Peyer's patch (tissue), 4 donors: ENCODE results near the gene TBL2. TPM values are rescaled to one million over a fixed set of nuclear protein-coding genes. Genes with fewer than 3 reads are reported as not detected.

Experiments used
- DNase-seq, 3 donors: peaks; one replicate each; pipeline ENCODE4 v3.0.0-alpha.2; 2017 to 2019
- H3K27ac ChIP-seq, 4 donors: fragments of 200-600 bp; sonication (generic); one replicate each; pipeline ENCODE4 v1.5.1; 2016 to 2019
- H3K27me3 ChIP-seq, 2 donors: fragments of 200-600 bp; sonication (generic); one replicate each; pipeline ENCODE4 v1.5.1; 2019
- H3K36me3 ChIP-seq, 3 donors: fragments of 200-600 bp; sonication (generic); one replicate each; pipeline ENCODE4 v1.5.1; 2016 to 2019
- H3K4me1 ChIP-seq, 4 donors: fragments of 200-600 bp; sonication (generic); one replicate each; pipeline ENCODE4 v1.5.1; 2016 to 2019
- H3K4me3 ChIP-seq, 4 donors: fragments of 200-600 bp; sonication (generic); 1 replicate in 3 of 4; 2 replicates in 1 of 4; pipeline ENCODE4 v1.5.1; 2016 to 2019; ENCODE audit warnings: mild to moderate bottlenecking in 1 of 4
- H3K9me3 ChIP-seq, 4 donors: fragments of 200-600 bp; sonication (generic); one replicate each; pipeline ENCODE4 v1.5.1; 2016 to 2019; ENCODE audit warnings: mild to moderate bottlenecking in 1 of 4
- POLR2A ChIP-seq, 2 donors: fragments of 450-650 bp; IDR thresholded peaks; one replicate each; pipeline ENCODE4 v1.5.1; 2017; ENCODE audit warnings: antibody characterized with exemption in 2 of 2, mild to moderate bottlenecking in 2 of 2, moderate library complexity in 2 of 2
- total RNA-seq, 4 donors: library from RNA; depleted of rRNA; stranded (reverse); fragments of >200 nt; gene quantifications; one replicate each; pipeline ENCODE4 v1.1.0, GENCODE V29; 2016
- TF ChIP-seq, protein P1 (sequence below), 6 experiments: fragments of 450-650 bp in 4 of 6; fragments of 200-600 bp in 2 of 6; sonication (generic) in 1 of 6; IDR thresholded peaks; one replicate each; pipeline ENCODE4 v1.5.1; 2017 to 2019; ENCODE audit warnings: antibody characterized with exemption in 6 of 6, mild to moderate bottlenecking in 3 of 6, moderate library complexity in 1 of 6

The TBL2 gene, protein sequence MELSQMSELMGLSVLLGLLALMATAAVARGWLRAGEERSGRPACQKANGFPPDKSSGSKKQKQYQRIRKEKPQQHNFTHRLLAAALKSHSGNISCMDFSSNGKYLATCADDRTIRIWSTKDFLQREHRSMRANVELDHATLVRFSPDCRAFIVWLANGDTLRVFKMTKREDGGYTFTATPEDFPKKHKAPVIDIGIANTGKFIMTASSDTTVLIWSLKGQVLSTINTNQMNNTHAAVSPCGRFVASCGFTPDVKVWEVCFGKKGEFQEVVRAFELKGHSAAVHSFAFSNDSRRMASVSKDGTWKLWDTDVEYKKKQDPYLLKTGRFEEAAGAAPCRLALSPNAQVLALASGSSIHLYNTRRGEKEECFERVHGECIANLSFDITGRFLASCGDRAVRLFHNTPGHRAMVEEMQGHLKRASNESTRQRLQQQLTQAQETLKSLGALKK
- 10 to 100 TPM; 35.6 to 61.9 (median 46.1) TPM for total RNA-seq

DNA sequence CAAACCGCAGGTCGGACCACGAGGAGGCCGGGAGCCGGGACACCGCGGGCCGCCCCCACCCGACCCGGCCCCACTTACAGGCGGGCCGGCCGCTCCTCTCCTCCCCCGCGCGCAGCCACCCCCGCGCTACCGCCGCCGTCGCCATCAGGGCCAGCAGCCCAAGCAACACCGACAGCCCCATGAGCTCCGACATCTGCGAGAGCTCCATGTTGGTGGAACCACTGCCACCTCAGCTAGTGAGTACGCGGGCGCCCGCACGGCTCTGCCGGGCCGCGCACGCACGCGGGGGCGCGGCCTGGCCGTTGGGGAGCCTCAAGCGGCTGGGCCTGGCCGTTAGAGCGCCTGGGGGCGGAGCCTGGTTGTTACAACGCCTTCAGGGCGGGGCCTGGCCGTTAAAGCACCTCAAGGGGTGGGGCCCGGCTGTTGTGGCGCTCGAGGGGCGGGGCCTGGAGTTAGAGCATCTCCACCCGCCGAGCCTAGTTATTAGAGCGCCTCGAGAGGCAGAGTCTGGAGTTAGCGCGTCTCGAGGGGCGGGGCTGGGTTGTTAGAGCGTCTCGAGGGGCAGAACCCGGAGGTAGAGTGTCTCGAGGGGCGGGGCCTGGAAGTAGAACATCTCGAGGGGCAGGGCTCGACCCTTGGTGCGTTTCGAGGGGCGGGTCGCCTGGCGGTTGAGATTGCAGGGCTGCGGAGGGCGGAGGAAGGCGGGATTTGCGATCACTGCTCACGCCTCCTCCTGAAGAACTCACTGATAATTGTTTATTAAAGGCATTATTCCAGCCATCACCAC lies at the start of gene TBL2:
TBL2 (minus strand) TSS at position 238 of the 787 bp plus-strand sequence; CDS start at position 208, 30 bp downstream.
- no peaks in the 10 kb centered on the region for H3K9me3 ChIP-seq
- DNase-seq, result peak; percentile 99 to 100 (median 100)
- peak within 1 kb of the TSS; percentile 88 to 100 (median 92) for H3K4me3 ChIP-seq
- peak within 1 kb of the TSS; percentile 90 to 94 (median 94) for H3K27ac ChIP-seq
- H3K36me3 ChIP-seq, result peaks cover 0 to 17% (median 0%) of the 10 kb centered on the region in 3 donors
- TF ChIP-seq POLR2A (IDR thresholded peaks at IDR 0.05), result peak; percentile 80 to 90
- TF ChIP-seq, protein P1, sequence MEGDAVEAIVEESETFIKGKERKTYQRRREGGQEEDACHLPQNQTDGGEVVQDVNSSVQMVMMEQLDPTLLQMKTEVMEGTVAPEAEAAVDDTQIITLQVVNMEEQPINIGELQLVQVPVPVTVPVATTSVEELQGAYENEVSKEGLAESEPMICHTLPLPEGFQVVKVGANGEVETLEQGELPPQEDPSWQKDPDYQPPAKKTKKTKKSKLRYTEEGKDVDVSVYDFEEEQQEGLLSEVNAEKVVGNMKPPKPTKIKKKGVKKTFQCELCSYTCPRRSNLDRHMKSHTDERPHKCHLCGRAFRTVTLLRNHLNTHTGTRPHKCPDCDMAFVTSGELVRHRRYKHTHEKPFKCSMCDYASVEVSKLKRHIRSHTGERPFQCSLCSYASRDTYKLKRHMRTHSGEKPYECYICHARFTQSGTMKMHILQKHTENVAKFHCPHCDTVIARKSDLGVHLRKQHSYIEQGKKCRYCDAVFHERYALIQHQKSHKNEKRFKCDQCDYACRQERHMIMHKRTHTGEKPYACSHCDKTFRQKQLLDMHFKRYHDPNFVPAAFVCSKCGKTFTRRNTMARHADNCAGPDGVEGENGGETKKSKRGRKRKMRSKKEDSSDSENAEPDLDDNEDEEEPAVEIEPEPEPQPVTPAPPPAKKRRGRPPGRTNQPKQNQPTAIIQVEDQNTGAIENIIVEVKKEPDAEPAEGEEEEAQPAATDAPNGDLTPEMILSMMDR (IDR thresholded peaks at IDR 0.05), result peak in 3 of 6 experiments; percentile 7 to 16 (median 14)
- peaks cover 0 to 23% (median 4%) of the 10 kb centered on the region in 4 donors for H3K4me1 ChIP-seq
- H3K27me3 ChIP-seq, result no peaks in the 10 kb centered on the region

DNA sequence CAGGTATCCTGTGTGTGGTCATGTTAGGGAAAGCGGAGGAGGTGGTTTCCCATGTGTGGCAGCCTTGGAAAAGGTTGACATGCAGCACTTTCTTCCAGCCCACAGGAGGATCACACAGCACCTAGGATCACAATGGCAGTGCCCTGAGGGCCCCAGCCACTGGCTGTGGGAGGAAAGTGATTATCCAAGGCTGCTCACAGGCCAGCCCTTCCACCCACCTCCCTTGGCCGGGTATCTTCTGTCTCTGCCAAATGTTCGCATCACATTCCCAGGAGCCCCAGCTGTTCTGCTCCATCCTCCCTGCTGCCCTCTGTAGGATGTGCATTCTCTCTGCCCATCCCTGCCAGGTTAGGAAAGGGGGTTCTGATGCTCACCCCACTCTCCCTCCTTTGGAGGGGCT lies 48.4 kb upstream of the TBL2 start:
- no peak overlapping the region for H3K27ac ChIP-seq
- H3K4me3 ChIP-seq, result no peak overlapping the region
- no peak for TF ChIP-seq POLR2A (IDR thresholded peaks at IDR 0.05)
- TF ChIP-seq, protein P1 (IDR thresholded peaks at IDR 0.05), result no peak
- DNase-seq, result no peak
- H3K9me3 ChIP-seq, result no peaks in the 10 kb centered on the region
- no peaks in the 10 kb centered on the region for H3K36me3 ChIP-seq
- no peaks in the 10 kb centered on the region for H3K27me3 ChIP-seq
- H3K4me1 ChIP-seq, result peaks cover 0 to 16% (median 6%) of the 10 kb centered on the region in 4 donors

DNA sequence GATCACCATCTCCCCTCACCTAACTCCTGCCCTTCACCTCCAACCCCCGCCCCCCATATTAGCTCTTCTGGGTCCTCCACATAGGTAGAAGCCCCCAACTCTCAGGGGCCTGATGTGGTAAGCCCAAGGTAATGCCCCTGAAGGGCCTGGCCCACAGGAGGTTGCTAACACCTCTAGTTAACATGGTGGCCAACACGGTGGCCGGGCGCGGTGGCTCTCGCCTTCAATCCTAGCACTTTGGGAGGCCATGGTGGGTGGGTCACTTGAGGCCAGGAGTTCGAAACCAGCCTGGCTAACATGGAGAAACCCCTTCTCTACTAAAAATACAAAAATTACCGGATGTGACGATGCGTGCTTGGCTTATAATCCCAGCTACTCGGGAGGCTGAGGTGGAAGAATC lies 46.9 kb upstream of the TBL2 start:
- no peak for DNase-seq
- TF ChIP-seq POLR2A (IDR thresholded peaks at IDR 0.05), result no peak
- TF ChIP-seq, protein P1 (IDR thresholded peaks at IDR 0.05), result no peak
- Histone ChIP-seq H3K9me3 (no peaks in the 10 kb centered on the region), H3K27ac (no peak overlapping the region), H3K4me3 (no peak overlapping the region), H3K27me3 (no peaks in the 10 kb centered on the region), H3K4me1 (peaks cover 0 to 16% (median 6%) of the 10 kb centered on the region in 4 donors), H3K36me3 (no peaks in the 10 kb centered on the region)

DNA sequence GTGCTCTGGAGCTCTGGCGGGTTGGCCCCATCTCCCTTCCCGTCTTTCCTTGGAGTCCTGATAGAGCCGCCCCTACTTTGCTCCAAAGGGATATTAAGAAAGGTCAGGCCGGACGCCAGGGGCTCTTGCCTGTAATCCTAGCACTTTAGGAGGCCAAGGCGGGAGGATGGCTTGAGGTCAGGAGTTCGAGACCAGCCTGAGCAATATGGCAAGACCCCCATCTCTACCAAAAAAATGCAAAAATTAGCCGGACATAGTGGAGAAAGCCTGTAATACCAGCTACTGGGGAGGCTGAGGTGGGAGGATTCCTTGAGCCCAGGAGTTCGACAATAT lies 46.3 kb upstream of the TBL2 start:
- Histone ChIP-seq H3K27me3 (no peaks in the 10 kb centered on the region), H3K4me3 (peak overlapping the region in 2 of 4 donors; percentile 84 to 88), H3K36me3 (no peaks in the 10 kb centered on the region), H3K4me1 (peaks cover 0 to 16% (median 6%) of the 10 kb centered on the region in 4 donors), H3K27ac (peak overlapping the region in 1 of 4 donors; percentile 86), H3K9me3 (no peaks in the 10 kb centered on the region)
- no peak for DNase-seq
- TF ChIP-seq POLR2A (IDR thresholded peaks at IDR 0.05), result no peak
- TF ChIP-seq, protein P1 (IDR thresholded peaks at IDR 0.05), result no peak

DNA sequence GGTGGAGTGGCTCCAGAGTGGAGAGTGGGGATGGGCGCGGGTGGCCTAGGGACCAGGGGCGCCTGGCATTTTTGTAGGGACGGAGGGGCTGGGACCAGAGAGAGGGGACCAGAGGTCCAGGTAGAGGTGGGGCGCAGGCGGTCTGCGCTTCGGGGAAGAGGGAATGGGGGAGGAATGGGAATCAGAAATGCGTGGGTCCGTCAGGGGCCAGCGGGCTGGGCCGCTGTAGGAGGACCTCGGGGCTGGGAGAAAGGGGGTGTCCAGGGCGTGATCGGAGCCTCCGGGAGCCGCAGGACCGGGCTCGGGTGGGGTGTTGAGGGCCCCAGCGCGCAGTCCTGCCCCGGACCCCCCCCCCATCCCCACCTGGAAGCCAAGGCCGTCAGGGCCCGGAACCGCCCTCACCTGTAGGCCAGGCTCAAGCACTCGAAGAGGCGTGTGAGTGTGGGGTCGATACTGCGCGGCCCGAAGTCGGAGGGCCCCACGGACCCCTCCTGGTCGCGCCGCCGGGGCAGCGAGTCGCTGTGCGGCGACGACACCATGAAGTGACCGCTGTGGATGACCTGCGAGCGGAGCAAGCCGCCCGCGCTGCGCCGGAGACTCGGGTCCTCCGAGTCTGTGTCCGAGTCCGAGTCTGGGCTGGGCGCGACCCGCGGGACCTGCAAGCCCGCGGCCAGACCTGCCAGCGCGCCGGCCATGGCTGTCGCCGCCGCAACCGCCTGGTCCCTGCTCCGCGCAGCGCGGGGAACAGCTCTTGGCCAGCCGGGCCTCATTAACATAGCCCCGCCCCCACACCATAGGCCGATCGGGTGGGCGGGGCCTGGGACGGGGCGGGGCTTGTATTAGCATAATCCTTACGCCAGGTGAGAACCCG lies 45.7 kb upstream of the TBL2 start, which contains the start of gene MLXIPL:
MLXIPL (minus strand) TSS at position 725 of the 871 bp plus-strand sequence; CDS start at position 695, 30 bp downstream.
- peak within 1 kb of the TSS; percentile 44 to 88 (median 67) for H3K4me3 ChIP-seq
- peak within 1 kb of the TSS in 3 of 4 donors; percentile 72 to 86 (median 81) for H3K27ac ChIP-seq
- no peaks in the 10 kb centered on the region for H3K27me3 ChIP-seq
- peaks cover 0 to 16% (median 6%) of the 10 kb centered on the region in 4 donors for H3K4me1 ChIP-seq
- peak; percentile 48 to 96 (median 93) for DNase-seq
- H3K36me3 ChIP-seq, result no peaks in the 10 kb centered on the region
- TF ChIP-seq POLR2A (IDR thresholded peaks at IDR 0.05), result peak; percentile 90 to 92
- TF ChIP-seq, protein P1 (IDR thresholded peaks at IDR 0.05), result no peak
- H3K9me3 ChIP-seq, result no peaks in the 10 kb centered on the region
